NCI-H226 (cell line): ENCODE data around the gene USP14.
"Not testable (repeated sequence)": the region's sequence is repeated elsewhere in the genome, so short reads cannot be mapped to it uniquely, and the experiment has no call there.

Experiments used
- DNase-seq: peaks from one replicate; pipeline ENCODE4 v3.0.0-alpha.2; 2015

Gene USP14

GRCh38 chr18:158128-159036 lies at the start of gene USP14:
Gene USP14, plus strand, starts transcription at chr18:158557. Its CDS starts 142 bp downstream, at chr18:158699.
- peak; percentile 93 for DNase-seq

DNA sequence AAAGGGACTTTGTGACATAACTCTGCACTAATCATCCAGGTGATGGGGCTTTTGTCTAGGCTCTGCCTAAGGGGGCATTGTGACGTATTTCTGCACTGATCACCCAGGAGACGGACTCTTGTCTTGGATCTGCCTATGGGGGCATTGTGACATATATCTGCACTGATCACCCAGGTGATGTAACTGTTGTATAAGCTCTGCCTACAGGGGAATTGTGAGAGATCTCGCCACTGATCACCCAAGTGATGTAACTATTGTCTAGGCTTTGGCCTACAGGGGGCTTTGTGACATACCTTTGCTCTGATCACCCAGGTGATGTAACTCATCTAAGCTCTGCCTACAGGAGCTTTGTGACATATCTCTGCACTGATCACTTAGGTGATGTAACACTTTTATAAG lies 49.7 kb upstream of the USP14 start:
- DNase-seq = not testable (repeated sequence)

DNA sequence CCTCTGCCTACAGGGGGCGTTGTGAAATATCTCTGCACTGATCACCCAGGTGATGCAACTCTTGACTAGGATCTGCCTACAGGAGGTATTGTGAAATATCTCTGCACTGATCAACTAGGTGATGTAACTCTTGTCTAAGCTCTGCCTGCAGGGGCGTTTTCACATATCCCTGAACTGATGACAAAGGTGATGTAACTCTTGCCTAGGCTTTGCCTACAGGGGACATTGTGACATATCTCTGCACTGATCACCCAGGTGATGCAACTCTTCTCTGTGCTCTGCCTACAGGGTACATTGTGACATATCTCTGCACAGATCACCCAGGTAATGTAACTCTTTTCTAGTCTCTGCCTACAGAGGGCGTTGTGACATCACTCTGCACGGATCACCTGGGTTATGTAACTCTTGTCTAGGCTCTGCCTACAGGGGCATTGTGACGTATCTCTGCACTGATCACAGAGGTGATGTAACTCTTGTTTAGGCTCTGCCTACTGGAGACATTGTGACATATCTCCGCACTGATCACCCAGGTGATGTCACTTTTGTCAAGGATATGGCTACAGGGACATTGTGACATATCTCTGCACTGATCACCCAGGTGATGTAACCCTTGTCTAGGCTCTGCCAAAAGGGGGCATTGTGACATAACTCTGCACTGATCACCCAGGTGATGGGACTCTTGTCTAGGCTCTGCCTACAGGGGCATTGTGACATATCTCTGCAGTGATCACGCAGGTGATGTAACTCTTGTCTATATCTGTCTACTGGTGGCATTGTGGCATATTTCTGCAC lies 49.0 kb upstream of the USP14 start:
- DNase-seq = peak; percentile 48

DNA sequence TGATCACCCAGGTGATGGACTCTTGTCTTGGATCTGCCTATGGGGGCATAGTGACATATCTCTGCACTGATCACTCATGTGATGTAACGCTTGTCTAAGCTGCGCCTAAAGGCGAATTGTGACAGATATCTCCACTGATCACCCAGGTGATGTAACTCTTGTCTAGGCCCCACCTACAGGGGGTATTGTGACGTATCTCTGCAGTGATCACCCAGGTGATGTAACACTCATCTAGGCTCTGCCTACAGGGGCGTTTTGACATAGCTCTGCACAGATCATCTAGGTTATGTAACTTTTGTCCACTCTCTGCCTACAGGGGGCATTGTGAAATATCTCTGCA lies 48.5 kb upstream of the USP14 start:
- not testable (repeated sequence) for DNase-seq

DNA sequence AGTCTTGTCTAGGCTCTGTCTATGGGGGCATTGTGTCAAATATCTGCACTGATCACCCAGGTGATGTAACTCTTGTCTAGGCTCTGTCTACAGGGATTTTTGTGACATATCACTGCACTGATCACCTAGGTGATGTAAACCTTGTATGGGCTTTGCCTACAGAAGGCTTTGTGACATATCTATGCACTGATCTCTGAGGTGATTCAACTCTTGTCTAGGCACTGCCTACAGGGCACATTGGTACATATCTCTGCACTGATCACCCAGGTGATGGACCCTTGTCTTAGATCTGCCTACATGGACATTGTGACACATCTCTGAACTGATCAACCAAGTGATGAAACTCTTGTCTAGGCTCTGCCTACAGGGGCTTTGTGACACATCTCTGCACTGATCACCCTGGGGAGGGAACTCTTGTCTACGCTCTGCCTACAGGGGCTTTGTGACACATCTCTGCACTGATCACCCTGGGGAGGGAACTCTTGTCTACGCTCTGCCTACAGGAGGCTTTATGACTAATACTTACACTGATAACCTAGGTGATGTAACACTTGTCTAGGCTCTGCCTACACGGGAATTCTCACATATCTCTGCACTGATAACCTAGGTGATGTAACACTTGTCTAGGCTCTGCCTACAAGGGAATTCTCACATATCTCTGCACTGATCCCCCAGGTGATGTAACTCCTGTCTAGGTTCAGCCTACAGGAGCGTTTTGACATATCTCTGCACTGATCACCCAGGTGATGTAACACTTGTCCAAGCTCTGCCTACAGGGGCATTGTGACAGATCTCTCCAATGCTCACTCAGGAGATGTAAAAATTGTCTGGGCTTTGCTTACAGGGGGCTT lies 47.8 kb upstream of the USP14 start:
- peak; percentile 51 for DNase-seq

DNA sequence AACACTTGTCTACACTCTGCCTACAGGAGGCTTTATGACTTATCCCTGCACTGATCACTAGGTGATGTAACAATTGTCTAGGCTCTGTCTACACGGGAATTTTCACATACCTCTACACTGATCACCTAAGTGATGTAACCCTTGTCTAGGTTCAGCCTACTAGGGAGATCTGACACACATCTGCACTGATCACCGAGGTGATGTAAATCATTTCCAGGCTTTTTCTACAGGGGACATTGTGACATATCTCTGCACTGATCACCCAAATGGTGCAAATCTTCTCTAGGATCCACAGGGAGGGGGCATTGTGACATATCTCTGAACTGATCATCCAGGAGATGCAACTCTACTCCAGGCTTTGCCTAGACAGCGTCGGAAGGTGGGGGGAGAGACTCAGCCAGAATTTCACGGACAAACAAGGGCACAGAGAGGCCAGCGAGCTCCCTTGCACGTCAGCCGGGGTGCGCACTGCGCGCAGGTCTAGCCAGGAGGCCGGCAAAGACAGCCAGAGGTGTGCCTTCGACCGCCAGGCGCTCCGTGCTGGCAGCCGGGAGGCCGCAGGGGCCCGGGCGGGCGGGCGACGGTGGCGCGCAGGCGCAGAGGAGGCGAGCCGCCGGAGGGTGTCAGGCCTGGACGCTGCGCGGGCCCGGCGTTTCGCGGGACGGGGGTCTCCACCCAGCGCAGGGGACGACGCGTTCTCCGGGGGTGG lies 46.9 kb upstream of the USP14 start:
- peak; percentile 76 for DNase-seq

DNA sequence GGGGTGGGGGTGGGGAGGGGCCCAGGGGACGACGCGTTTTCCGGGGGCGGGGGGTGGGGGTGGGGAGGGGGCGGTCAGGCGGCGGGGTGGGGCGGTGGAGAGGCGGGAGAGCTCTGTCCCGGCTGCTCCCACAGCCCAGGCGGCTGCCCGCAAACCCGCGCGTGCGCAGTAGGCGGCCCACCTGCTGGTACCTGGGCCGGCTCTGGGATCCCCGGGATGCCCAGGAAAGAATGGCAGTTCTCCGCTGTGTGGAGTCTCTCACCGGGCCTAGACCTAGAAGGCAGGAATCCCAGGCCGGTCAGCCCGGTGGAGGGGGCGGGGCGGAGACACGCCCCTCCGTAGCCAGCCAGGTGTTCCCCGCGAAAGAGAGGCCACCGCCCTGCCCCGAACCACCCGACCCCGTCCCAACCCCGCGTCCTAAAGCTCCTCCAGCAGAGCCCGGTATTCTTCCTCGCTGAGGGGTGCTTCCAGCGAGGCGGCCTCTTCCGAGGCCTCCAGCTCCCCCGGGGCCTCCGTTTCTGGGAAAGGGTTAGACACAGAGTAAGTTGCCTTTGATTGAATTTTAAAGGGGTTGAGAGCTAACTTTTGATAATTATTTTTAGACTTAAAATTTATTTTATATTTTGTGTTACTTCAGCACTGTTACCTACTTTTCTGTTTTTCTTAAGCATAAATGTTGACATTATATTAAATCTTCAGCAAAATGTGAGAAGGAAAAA lies 46.2 kb upstream of the USP14 start:
- DNase-seq = not testable (repeated sequence)

GRCh38 chr18:120539-121260 lies 37.7 kb upstream of the USP14 start:
- DNase-seq = not testable (repeated sequence)

DNA sequence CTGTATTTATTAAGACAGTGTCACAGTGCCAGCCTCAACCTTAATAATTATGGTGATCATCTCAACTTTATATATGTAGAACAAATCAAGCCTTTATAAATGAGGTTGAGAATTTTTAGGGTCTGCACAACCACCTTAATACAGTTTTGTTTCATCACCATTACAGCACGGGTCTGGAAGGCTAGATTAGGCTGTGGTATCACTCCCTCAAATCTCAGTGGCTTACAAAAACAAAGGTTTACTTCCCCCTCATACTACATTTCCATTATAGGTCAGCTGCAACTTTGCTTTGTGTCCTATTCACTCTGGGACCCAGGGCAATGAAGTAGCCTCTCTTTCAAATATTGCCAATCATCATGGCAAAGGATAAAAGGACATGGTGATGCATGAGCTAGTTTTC lies 23.3 kb upstream of the USP14 start:
- no peak for DNase-seq

GRCh38 chr18:136433-136832 lies 21.9 kb upstream of the USP14 start:
- DNase-seq = no peak

- no peak for DNase-seq
These were observed 21.0 kb upstream of the USP14 start for GRCh38 chr18:137327-137726.

DNA sequence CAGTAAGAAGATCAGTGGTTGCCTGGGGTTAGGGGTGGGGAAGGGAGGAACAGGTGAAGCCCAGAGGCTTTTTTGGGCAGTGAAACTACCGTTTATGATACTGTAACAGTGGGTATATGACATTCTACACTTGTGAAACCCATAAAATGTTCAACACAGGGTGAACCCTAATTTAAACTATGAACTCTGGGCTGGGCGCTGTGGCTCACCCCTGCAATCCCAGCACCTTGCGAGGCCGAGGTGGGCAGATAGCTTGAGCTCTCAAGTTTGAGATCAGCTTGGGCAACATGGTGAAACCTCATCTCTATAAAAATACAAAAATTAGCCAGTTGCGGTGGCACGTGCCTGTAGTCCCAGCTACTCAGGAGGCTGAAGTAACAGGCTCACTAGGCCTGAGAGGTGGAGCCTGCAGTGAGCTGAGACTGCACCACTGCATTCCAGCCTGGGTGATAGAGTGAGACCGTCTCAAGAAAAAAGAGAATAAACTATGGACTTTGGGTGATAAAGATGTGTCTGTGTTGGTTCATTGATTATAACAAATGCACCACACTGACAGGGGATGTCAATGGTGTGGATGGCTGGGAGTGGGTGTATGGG lies 17.6 kb upstream of the USP14 start:
- DNase-seq = no peak

DNA sequence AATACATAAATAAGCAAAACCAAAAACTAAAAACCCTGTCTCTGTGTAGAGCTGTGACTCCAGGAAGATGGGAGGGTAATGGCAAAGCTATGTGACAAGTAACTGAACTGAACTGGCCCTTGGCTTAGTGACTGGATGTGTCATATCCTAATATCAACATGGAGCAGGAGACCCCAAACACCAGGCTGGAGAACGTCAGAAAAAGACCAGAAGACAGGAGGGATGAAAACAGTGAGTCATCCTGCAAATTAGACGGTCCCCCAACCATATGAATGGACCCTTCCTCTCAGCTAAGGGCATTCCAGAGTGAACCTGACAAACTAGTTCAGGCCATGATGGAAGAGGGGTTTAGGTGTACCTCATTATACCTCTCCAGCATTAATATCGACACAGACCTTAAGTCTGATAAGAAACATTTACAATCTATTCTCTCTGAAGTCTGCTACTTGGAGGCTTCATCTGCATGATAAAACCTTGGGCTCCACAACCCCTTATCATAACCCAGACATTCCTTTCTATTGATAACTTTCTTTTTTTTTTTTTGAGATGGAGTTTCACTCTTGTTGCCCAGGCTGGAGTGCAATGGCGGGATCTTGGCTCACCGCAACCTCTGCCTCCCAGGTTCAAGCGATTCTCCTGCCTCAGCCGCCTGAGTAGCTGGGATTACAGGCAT lies 15.6 kb upstream of the USP14 start:
- DNase-seq = not testable (repeated sequence)

DNA sequence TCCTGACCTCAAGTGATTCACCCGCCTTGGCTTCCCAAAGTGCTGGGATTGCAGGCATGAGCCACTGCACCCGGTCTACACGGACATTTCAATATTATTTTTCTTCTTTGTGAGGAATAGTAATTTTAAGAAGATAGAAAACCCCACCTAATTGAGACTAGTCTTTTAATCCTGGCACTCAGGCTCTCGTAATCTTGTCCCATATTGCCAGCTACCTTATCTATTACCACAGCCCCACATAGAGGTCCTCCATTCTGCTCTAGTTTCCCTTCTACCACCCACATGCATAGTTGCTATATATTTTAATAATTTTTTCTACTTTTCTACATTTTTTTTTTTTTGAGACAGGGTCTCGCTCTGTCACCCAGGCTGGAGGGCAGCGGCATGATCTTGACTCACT lies 9.5 kb upstream of the USP14 start:
- DNase-seq = no peak

DNA sequence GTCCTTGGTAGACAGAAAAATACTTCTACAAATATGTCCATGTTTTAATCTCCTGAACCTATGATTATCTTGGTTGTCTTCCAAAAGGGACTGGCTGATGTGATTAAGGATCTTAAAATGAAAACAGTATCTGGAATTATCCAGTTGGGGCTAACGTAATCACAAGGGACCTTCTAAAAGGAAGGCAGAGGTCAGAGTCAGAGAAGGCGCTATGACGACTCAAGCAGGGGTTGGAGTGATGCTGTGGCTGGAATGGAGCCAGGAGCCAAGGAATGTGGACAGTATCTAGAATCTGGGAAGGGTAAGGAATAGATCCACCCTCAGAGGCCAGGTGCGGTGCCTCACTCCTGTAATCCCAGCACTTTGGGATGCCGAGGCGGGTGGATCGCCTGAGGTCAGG lies 4.2 kb upstream of the USP14 start:
- DNase-seq = no peak

DNA sequence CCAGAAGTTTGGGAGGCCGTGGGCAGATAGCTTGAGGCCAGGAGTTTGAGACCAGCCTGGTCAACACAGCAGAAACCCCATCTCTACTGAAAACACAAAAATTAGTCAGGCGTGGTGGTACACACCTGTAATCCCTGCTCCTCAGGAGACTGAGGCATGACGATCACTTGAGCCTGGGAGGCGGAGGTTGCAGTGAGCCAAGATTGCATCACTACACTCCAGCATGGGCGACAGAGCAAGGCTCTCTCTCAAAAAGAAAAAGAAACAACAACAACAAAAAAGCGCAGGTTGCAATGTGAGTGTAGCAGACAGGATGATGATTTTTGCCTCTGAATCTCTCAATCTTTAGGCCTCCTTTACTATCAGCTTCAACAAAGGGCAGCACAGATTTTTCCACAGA lies 2.7 kb upstream of the USP14 start:
- DNase-seq = no peak

DNA sequence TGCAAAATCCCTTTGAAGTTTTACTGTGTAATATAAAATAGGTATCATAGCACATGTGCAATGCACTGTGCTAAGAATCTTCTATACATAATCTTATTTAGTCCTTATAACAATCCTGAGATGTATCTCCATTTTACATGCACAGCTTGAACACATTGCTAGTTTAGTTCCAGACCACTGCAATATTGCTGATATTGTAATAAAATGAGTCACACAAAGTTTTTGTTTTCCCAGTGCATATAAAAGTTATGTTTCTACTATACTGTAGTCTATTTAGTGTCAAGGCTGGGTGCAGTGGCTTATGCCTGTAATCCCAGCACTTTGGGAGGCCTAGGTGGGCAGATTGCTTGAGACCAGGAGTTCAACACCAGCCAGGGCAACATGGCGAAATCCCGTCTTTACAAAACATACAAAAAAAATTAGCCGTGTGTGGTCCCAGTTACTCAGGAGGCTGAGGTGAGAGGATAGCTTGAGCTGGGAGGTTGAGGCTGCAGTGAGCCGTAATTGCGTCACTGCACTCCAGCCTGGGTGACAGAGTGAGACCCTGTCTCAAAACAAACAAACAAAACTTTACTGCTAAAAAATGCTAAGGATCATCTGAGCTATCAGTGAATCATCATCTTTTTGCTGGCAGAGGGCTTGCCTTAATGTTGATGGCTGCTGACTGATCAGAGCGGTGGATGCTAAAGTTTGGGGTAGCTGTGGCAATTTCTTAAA lies 1.7 kb upstream of the USP14 start:
- no peak for DNase-seq

GRCh38 chr18:159037-159652 lies 788 bp downstream of the USP14 start:
- peak; percentile 20 for DNase-seq

GRCh38 chr18:159933-160332 lies 1.6 kb downstream of the USP14 start:
- DNase-seq = no peak
